PC-3 (cell line): ENCODE measurements around the gene RFESD. TPM values are rescaled to one million over a fixed set of nuclear protein-coding genes. Genes with fewer than 3 reads are reported as not detected.

Experiments
- ATAC-seq: fragments of 200-7000 bp; cut with Tn5 transposase; 2 replicates; pipeline ENCODE4 v1.9.1; 2020; ENCODE audit warnings: mild to moderate bottlenecking, moderate library complexity
- BruUV-seq: library from RNA; stranded (reverse); fragments of 400-500 nt; replicated peaks from 2 replicates; lab custom pipeline; 2021; lab: Mats Ljungman, UMichigan
- CTCF ChIA-PET: fragments of 300-600 bp; sonication (Branson Sonifier 250); formaldehyde crosslinking; loops from one replicate; lab custom pipeline; 2022; ENCODE audit warnings: antibody characterized with exemption; lab: Charles Lee
- POLR2A ChIA-PET: fragments of 300-600 bp; sonication (Branson Sonifier 250); formaldehyde crosslinking; loops from one replicate; lab custom pipeline; 2022; ENCODE audit warnings: antibody characterized with exemption; ENCODE audit not compliant: unreplicated experiment; lab: Charles Lee
- DNase-seq: peaks from one replicate; pipeline ENCODE4 v3.0.0-alpha.2; 2015
- H2AFZ ChIP-seq: fragments of 300-600 bp; sonication (generic); 2 replicates; pipeline ENCODE4 v1.6.0; 2016; ENCODE audit warnings: antibody characterized with exemption, low read length
- H3F3A ChIP-seq: fragments of 300-600 bp; sonication (generic); one replicate; pipeline ENCODE4 v1.6.0; 2017; ENCODE audit warnings: antibody characterized with exemption, low read length, control low read depth, mild to moderate bottlenecking; ENCODE audit not compliant: unreplicated experiment
- H3K27ac ChIP-seq: fragments of 300-600 bp; sonication (generic); 2 replicates; pipeline ENCODE4 v1.5.1; 2016; ENCODE audit warnings: mild to moderate bottlenecking, low read length
- H3K27me3 ChIP-seq: fragments of 300-600 bp; sonication (generic); 2 replicates; pipeline ENCODE4 v1.6.1; 2016; ENCODE audit warnings: low read length, mixed read lengths
- H3K36me3 ChIP-seq: fragments of 300-600 bp; sonication (generic); 2 replicates; pipeline ENCODE4 v1.6.1; 2016; ENCODE audit warnings: low read depth, mixed run types, low read length, mixed read lengths
- H3K4me1 ChIP-seq: fragments of 300-600 bp; sonication (generic); 2 replicates; pipeline ENCODE4 v1.5.1; 2016; ENCODE audit warnings: low read length; ENCODE audit not compliant: insufficient read depth
- H3K4me2 ChIP-seq: fragments of 300-600 bp; sonication (generic); 2 replicates; pipeline ENCODE4 v1.6.0; 2016; ENCODE audit warnings: low read length
- H3K4me3 ChIP-seq: fragments of 300-600 bp; sonication (generic); 2 replicates; pipeline ENCODE4 v1.5.1; 2016; ENCODE audit warnings: mild to moderate bottlenecking, low read length, mixed read lengths
- H3K79me2 ChIP-seq: fragments of 300-600 bp; sonication (generic); 2 replicates; pipeline ENCODE4 v1.6.1; 2017; ENCODE audit warnings: low read length, mixed read lengths
- H3K9ac ChIP-seq: fragments of 300-600 bp; sonication (generic); 2 replicates; pipeline ENCODE4 v1.6.0; 2016; ENCODE audit warnings: mild to moderate bottlenecking, low read length
- H3K9me2 ChIP-seq: fragments of 300-600 bp; sonication (generic); replicated peaks from 2 replicates; pipeline ENCODE4 v1.6.1; 2016; ENCODE audit warnings: mixed run types, low read length, mixed read lengths
- H3K9me3 ChIP-seq: fragments of 300-600 bp; sonication (generic); 2 replicates; pipeline ENCODE4 v1.6.1; 2016; ENCODE audit warnings: low read length, mixed read lengths
- H4K20me1 ChIP-seq: fragments of 300-600 bp; sonication (generic); 2 replicates; pipeline ENCODE4 v1.6.1; 2016; ENCODE audit warnings: low read length, mixed read lengths
- EZH2 ChIP-seq: fragments of 300-600 bp; sonication (generic); IDR thresholded peaks from one replicate; pipeline ENCODE4 v1.6.1; 2017; ENCODE audit warnings: antibody characterized with exemption, mild to moderate bottlenecking, low read length; ENCODE audit not compliant: unreplicated experiment
- EZH2phosphoT487 ChIP-seq: fragments of 300-600 bp; sonication (generic); IDR thresholded peaks from 2 replicates; pipeline ENCODE4 v1.6.1; 2018; ENCODE audit warnings: mild to moderate bottlenecking, antibody characterized with exemption, low read length, borderline replicate concordance
- intact Hi-C: fragments of 100-400 bp; cut with micrococcal nuclease; formaldehyde crosslinking; loops from 2 replicates; pipeline ENCODE4 v1.9.0; 2023
- total RNA-seq: library from RNA; depleted of rRNA; stranded (reverse); fragments of >200 nt; gene quantifications from 2 replicates; pipeline ENCODE4 v1.2.3, GENCODE V29; 2014
- TF ChIP-seq, protein P1 (sequence below): fragments of 300-600 bp; sonication (generic); conservative IDR thresholded peaks from 2 replicates; pipeline ENCODE4 v1.5.1; 2017; ENCODE audit warnings: antibody characterized with exemption, low read depth, mild to moderate bottlenecking, low read length

RFESD gene
- total RNA-seq, 1 experiment from 2014 or later = 0.36 TPM

DNA sequence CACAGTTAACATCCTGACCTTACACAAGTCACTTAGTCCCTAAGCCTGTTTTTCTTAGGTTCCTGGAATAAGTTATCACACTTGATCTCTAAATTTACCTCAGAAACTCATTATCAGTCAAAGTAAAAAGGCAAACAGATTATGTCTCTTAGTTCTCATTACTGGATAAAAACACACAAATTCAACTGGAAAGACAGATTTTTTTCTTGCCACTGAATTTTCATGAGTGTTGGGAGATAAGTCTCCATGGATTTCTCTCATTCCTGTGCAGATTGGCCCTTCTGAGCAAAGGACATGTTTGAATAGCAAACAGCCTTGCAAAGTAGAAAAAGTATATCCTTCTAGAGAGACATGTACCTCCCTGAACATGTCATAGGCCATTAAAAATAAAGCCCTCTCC, 26.1 kb downstream of the RFESD start:
- H2AFZ ChIP-seq = no peak overlapping the region
- CTCF ChIA-PET = no interaction called here
- no peak overlapping the region for H3K4me2 ChIP-seq
- intact Hi-C loops = no loop called here
- POLR2A ChIA-PET = interaction anchor here (0.6 kb wide), 1 partner anchor 26 kb away, joined by 3 read pairs; the partner anchor contains the start of gene RFESD
- H3K27ac ChIP-seq = no peak overlapping the region
- H3K79me2 ChIP-seq = no peaks in the 10 kb centered on the region
- no TSS peak for BruUV-seq
- no peak for DNase-seq
- ATAC-seq = no peak
- no peaks in the 10 kb centered on the region for H4K20me1 ChIP-seq
- no peaks in the 10 kb centered on the region for H3K9me3 ChIP-seq
- H3K4me1 ChIP-seq = no peaks in the 10 kb centered on the region; the same call in 1 of the 2 replicates
- H3F3A ChIP-seq = no peaks in the 10 kb centered on the region
- H3K4me3 ChIP-seq = no peak overlapping the region
- no peaks in the 10 kb centered on the region for H3K36me3 ChIP-seq
- TF ChIP-seq EZH2 (no peak), EZH2phosphoT487 (no peak)
- TF ChIP-seq, protein P1, sequence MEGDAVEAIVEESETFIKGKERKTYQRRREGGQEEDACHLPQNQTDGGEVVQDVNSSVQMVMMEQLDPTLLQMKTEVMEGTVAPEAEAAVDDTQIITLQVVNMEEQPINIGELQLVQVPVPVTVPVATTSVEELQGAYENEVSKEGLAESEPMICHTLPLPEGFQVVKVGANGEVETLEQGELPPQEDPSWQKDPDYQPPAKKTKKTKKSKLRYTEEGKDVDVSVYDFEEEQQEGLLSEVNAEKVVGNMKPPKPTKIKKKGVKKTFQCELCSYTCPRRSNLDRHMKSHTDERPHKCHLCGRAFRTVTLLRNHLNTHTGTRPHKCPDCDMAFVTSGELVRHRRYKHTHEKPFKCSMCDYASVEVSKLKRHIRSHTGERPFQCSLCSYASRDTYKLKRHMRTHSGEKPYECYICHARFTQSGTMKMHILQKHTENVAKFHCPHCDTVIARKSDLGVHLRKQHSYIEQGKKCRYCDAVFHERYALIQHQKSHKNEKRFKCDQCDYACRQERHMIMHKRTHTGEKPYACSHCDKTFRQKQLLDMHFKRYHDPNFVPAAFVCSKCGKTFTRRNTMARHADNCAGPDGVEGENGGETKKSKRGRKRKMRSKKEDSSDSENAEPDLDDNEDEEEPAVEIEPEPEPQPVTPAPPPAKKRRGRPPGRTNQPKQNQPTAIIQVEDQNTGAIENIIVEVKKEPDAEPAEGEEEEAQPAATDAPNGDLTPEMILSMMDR = no peak
- H3K9ac ChIP-seq = no peak overlapping the region
- H3K27me3 ChIP-seq = no peaks in the 10 kb centered on the region
- no peaks in the 10 kb centered on the region for H3K9me2 ChIP-seq

DNA sequence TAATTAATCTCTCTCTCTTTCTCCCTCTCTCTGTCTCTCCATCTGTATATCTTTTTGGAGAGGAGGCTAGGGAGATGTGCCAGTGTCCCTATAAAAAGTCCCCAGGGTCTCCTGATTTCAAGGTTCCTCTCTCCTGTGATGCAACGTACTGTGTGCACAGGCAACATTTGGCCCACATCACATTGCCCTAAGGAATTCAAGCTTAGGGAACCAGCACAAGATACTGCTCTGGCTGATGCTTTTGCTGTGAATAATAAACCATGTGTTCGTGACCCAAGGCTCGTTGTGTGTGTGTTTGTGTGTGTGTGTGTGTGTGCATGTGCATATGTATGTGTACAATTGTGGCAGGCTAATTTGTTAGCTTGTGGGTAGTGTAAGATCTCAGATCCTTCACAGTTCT, 26.5 kb downstream of the RFESD start:
- intact Hi-C loops = no loop called here
- no peak overlapping the region for H3K4me2 ChIP-seq
- H2AFZ ChIP-seq = no peak overlapping the region
- TF ChIP-seq EZH2 (no peak), EZH2phosphoT487 (no peak)
- TF ChIP-seq, protein P1 = no peak
- H3K27ac ChIP-seq = no peak overlapping the region
- no peaks in the 10 kb centered on the region for H4K20me1 ChIP-seq
- no peak overlapping the region for H3K4me3 ChIP-seq
- BruUV-seq = no TSS peak
- ATAC-seq = no peak
- POLR2A ChIA-PET = interaction anchor here (0.6 kb wide), 1 partner anchor 27 kb away, joined by 3 read pairs; the partner anchor contains the start of gene RFESD
- H3K36me3 ChIP-seq = no peaks in the 10 kb centered on the region
- no peaks in the 10 kb centered on the region for H3F3A ChIP-seq
- CTCF ChIA-PET = interaction anchor here (0.9 kb wide), 1 partner anchor 26 kb away, joined by 3 read pairs; the partner anchor contains the start of gene RFESD
- no peaks in the 10 kb centered on the region for H3K9me2 ChIP-seq
- DNase-seq = no peak
- no peaks in the 10 kb centered on the region for H3K27me3 ChIP-seq
- H3K9me3 ChIP-seq = no peaks in the 10 kb centered on the region
- no peak overlapping the region for H3K9ac ChIP-seq
- no peaks in the 10 kb centered on the region; the same call in 1 of the 2 replicates for H3K4me1 ChIP-seq
- H3K79me2 ChIP-seq = no peaks in the 10 kb centered on the region

DNA sequence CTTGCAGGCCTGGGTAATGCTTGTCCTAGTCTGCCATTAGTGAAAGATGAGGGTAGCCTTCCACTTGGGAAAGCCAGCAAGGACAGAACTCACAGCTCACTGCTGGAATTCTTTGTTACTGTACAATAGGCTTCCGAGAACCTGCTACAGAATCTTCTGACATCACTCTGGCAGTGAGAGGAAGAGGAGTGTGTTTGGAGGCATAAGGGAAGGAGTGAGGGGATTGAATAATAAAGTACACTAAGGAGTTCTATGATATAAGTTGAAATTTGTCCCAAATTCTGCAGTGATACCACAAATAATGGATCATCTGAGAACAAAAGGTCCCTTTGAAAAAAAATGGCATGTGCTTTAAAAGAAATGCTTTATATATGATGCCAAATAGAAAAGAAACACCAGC, 36.3 kb downstream of the RFESD start, which contains the start of gene SPATA9:
Gene SPATA9 (minus strand): TSS at position 101 of the 400 bp plus-strand sequence. CDS start 137 bp downstream, outside the sequence.
- Histone ChIP-seq H3K27me3 (peaks cover 12% of the 10 kb centered on the region; the same call in 1 of the 2 replicates), H3K9me3 (no peaks in the 10 kb centered on the region), H3K9ac (no peak within 1 kb of the TSS), H4K20me1 (no peaks in the 10 kb centered on the region), H3K79me2 (no peaks in the 10 kb centered on the region), H3K27ac (no peak within 1 kb of the TSS), H3K36me3 (no peaks in the 10 kb centered on the region), H3K4me2 (no peak within 1 kb of the TSS), H2AFZ (no peak within 1 kb of the TSS), H3F3A (no peaks in the 10 kb centered on the region), H3K4me1 (no peaks in the 10 kb centered on the region), H3K4me3 (no peak within 1 kb of the TSS), H3K9me2 (no peaks in the 10 kb centered on the region)
- CTCF ChIA-PET = no interaction called here
- ATAC-seq (no peak), DNase-seq (no peak)
- BruUV-seq = no TSS peak
- POLR2A ChIA-PET = no interaction called here
- intact Hi-C loops = no loop called here
- TF ChIP-seq EZH2 = no peak
- TF ChIP-seq, protein P1 = no peak
- no peak for TF ChIP-seq EZH2phosphoT487
